GM21526 (cell line): ENCODE results near the gene GASK1A.
"Not testable (repeated sequence)": the region's sequence is repeated elsewhere in the genome, so short reads cannot be mapped to it uniquely, and the experiment has no call there.

Experiments
- ATAC-seq: cut with Tn5 transposase; IDR thresholded peaks from one replicate; pipeline ENCODE4 v1.9.1; 2021; ENCODE audit warnings: moderate library complexity; ENCODE audit not compliant: unreplicated experiment, low FRiP score

The GASK1A gene

GRCh38 chr3:43030162-43030935 is 51.2 kb downstream of the GASK1A start:
- no peak for ATAC-seq

- ATAC-seq = no peak
Measured at GRCh38 chr3:43031485-43031884, 52.4 kb downstream of the GASK1A start.

GRCh38 chr3:43031889-43032545 is 52.9 kb downstream of the GASK1A start:
- no peak for ATAC-seq

- ATAC-seq = no peak
Measured at GRCh38 chr3:43032646-43033628, 53.8 kb downstream of the GASK1A start.

- no peak for ATAC-seq
Measured at GRCh38 chr3:43034200-43034599, 55.1 kb downstream of the GASK1A start.

- no peak for ATAC-seq
Measured at GRCh38 chr3:43034911-43035310, 55.8 kb downstream of the GASK1A start.

- ATAC-seq = no peak
Measured at GRCh38 chr3:43035801-43036365, 56.8 kb downstream of the GASK1A start.

GRCh38 chr3:43036621-43037423 is 57.7 kb downstream of the GASK1A start:
- no peak for ATAC-seq

GRCh38 chr3:43038010-43038409 is 58.9 kb downstream of the GASK1A start:
- ATAC-seq = no peak

- no peak for ATAC-seq
Measured at GRCh38 chr3:43041517-43041916, 62.4 kb downstream of the GASK1A start.

GRCh38 chr3:43043071-43043766 is 64.1 kb downstream of the GASK1A start:
- no peak for ATAC-seq

GRCh38 chr3:43043793-43044192 is 64.7 kb downstream of the GASK1A start:
- no peak for ATAC-seq

- not testable (repeated sequence) for ATAC-seq
Measured at GRCh38 chr3:43045079-43045478, 66.0 kb downstream of the GASK1A start.

- ATAC-seq = no peak
Measured at GRCh38 chr3:43046583-43046982, 67.5 kb downstream of the GASK1A start.

GRCh38 chr3:43048470-43048869 is 69.4 kb downstream of the GASK1A start:
- ATAC-seq = no peak

- ATAC-seq = no peak
Measured at GRCh38 chr3:43053291-43053690, 74.2 kb downstream of the GASK1A start.

- no peak for ATAC-seq
Measured at GRCh38 chr3:43054754-43055153, 75.6 kb downstream of the GASK1A start.

GRCh38 chr3:43055393-43055792 is 76.3 kb downstream of the GASK1A start:
- ATAC-seq = no peak
